ENCODE measurements around the gene VTA1. TPM values are rescaled to one million over a fixed set of nuclear protein-coding genes. Genes with fewer than 3 reads are reported as not detected.

The VTA1 gene
- total and polyA plus RNA-seq, 3 donors from 2014 or later = 32.3 to 40.7 (median 40.7) TPM

DNA sequence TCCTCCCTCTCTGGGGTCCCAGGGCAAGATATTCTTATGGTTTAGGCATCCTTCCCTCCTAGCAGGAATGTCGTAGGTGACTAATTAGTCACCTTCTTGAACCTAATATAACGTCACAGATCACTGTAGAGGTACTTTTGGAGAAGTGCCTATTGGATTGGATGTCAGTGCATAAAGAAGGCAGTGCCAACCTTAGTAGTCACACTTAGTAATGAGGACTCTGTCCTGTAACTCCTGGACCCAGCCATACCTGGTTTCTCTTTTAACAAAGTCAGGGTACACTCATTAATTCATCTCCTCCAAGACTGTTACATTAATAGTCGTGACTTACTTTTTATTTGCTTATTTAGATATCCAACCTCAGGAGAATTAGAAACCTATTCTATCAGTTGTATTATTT, 20.0 kb downstream of the VTA1 start:
- intact Hi-C loops (cut with DNase I; ENCODE audit: low total_unique reads) = no loop called here
- TF ChIP-seq POLR2A (IDR thresholded peaks at IDR 0.05) (no peak), CTCF (IDR thresholded peaks at IDR 0.05) (no peak)
- no peak overlapping the region for H3K4me3 ChIP-seq
- WGBS, 2 donors = 83 to 89% methylated on average over 3 of the region's 3 CpGs
- no peak for DNase-seq
- no peaks in the 10 kb centered on the region for H3K36me3 ChIP-seq (ENCODE audit: low read depth, missing control alignments)
- no peaks in the 10 kb centered on the region for H3K4me1 ChIP-seq
- no peaks in the 10 kb centered on the region for H3K9me3 ChIP-seq
- H3K27me3 ChIP-seq = no peaks in the 10 kb centered on the region
- H3K27ac ChIP-seq = no peak overlapping the region

DNA sequence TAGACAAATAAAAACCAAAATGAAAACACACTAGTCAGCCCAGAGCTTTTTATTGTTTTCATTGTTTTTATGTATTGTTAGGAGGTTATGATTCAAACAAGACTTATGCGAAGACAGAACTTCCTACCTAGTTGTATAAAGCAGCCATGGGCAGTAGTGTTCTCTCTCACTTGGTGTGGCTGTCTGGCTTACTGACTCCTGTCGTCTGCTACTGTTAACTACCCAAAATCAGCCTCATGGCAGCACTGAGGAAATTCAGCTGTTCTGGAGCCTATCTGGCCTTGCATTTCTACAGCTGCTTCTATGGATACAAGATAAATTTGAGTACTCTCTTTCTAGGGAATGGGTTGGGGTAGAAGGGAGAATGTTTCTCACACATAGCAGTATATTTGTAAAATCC, 20.4 kb downstream of the VTA1 start:
- no peak overlapping the region for H3K4me3 ChIP-seq
- intact Hi-C loops (cut with DNase I; ENCODE audit: low total_unique reads) = no loop called here
- H3K27ac ChIP-seq = no peak overlapping the region
- no peaks in the 10 kb centered on the region for H3K36me3 ChIP-seq (ENCODE audit: low read depth, missing control alignments)
- DNase-seq = no peak
- 62 to 74% methylated on average over 2 of the region's 2 CpGs for WGBS, 2 donors
- no peaks in the 10 kb centered on the region for H3K9me3 ChIP-seq
- H3K4me1 ChIP-seq = no peaks in the 10 kb centered on the region
- TF ChIP-seq POLR2A (IDR thresholded peaks at IDR 0.05) (no peak), CTCF (IDR thresholded peaks at IDR 0.05) (no peak)
- no peaks in the 10 kb centered on the region for H3K27me3 ChIP-seq

DNA sequence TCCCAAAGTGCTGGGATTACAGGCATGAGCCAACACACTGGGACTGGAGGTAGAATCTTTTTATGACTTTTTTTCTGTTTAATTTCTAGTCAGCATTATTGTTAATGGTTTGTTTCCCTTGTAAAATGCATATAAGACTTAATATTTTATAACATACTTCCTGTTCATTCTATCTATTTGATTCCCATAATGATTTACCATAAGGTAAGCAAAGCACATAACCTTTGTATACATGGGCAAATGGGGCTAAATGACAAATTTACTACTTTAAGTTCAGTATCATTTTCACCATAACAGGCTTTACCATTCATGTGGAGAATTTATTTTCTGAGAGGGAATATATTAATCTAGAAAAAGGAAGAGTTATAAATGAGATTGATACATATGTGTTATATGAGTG, 24.3 kb downstream of the VTA1 start:
- no peaks in the 10 kb centered on the region for H3K9me3 ChIP-seq
- no peaks in the 10 kb centered on the region for H3K27me3 ChIP-seq
- intact Hi-C loops (cut with DNase I; ENCODE audit: low total_unique reads) = no loop called here
- H3K4me3 ChIP-seq = no peak overlapping the region
- TF ChIP-seq POLR2A (IDR thresholded peaks at IDR 0.05) (no peak), CTCF (IDR thresholded peaks at IDR 0.05) (no peak)
- H3K27ac ChIP-seq = no peak overlapping the region
- no peaks in the 10 kb centered on the region for H3K36me3 ChIP-seq (ENCODE audit: low read depth, missing control alignments)
- no peak for DNase-seq
- H3K4me1 ChIP-seq = no peaks in the 10 kb centered on the region

DNA sequence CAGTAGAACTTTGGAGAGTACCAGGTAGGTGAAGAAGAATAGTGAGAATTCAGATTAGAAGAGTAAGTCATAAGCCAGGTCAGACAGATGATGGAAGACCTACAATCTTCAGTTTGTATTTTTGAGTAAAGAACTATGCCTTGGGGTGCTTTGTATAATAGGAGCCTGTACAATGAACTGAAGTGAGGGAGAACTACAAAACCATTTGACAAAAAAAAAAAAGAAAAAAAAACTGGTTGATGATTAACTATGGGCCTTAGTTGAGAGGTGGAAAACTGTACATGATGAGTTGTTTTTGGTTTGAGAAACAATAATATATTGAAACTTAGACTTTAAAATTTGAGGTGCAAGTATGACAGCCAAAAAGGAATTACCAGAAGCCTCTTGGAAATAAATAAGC, 25.7 kb downstream of the VTA1 start:
- H3K4me3 ChIP-seq = no peak overlapping the region
- no peaks in the 10 kb centered on the region for H3K36me3 ChIP-seq (ENCODE audit: low read depth, missing control alignments)
- H3K4me1 ChIP-seq = no peaks in the 10 kb centered on the region
- H3K27me3 ChIP-seq = no peaks in the 10 kb centered on the region
- H3K9me3 ChIP-seq = no peaks in the 10 kb centered on the region
- no peak for DNase-seq
- H3K27ac ChIP-seq = no peak overlapping the region
- intact Hi-C loops (cut with DNase I; ENCODE audit: low total_unique reads) = no loop called here
- TF ChIP-seq CTCF (IDR thresholded peaks at IDR 0.05) (no peak), POLR2A (IDR thresholded peaks at IDR 0.05) (no peak)

- no peaks in the 10 kb centered on the region for H3K27me3 ChIP-seq
- H3K27ac ChIP-seq = no peak overlapping the region
- intact Hi-C loops (cut with DNase I; ENCODE audit: low total_unique reads) = no loop called here
- H3K4me3 ChIP-seq = no peak overlapping the region
- no peaks in the 10 kb centered on the region for H3K4me1 ChIP-seq
- TF ChIP-seq POLR2A (IDR thresholded peaks at IDR 0.05) (no peak), CTCF (IDR thresholded peaks at IDR 0.05) (no peak)
- no peaks in the 10 kb centered on the region for H3K9me3 ChIP-seq
- DNase-seq = no peak
- 92 to 97% methylated on average over 3 of the region's 3 CpGs for WGBS, 2 donors
- H3K36me3 ChIP-seq (ENCODE audit: low read depth, missing control alignments) = no peaks in the 10 kb centered on the region
Measured at GRCh38 chr6:142173980-142174379, 26.9 kb downstream of the VTA1 start.
